ENCODE data around the gene RPP40. TPM values are rescaled to one million over a fixed set of nuclear protein-coding genes. Genes with fewer than 3 reads are reported as not detected.

The RPP40 gene
- total and polyA plus RNA-seq, 2 of the 13 experiments (the other 11 are each of a cell fraction or from before 2014, with no cell fraction given): 18.0 to 41.2 TPM

GRCh38 chr6:5003604-5004372 lies at the start of gene RPP40 (continued):
- TF ChIP-seq ZFP91 (CRISPR knock-in tag; IDR thresholded peaks at IDR 0.05; ENCODE audit: borderline replicate concordance) (peak; percentile 85), ZNF879 (CRISPR knock-in tag; IDR thresholded peaks at IDR 0.05) (no peak; the same call in 1 of the 2 replicates), IRX3 (CRISPR knock-in tag; IDR thresholded peaks at IDR 0.05; ENCODE audit: borderline replicate concordance, low read depth) (no peak), ZNF441 (CRISPR knock-in tag; IDR thresholded peaks at IDR 0.05; ENCODE audit: borderline replicate concordance) (peak; percentile 81), ARID3A (IDR thresholded peaks at IDR 0.05; ENCODE audit: low read depth, low read length) (0 out of 2 replicates have a peak, but pooled peaks have one; percentile 15), ZNF317 (CRISPR knock-in tag; IDR thresholded peaks at IDR 0.05) (peak; percentile 64; the same call in 1 of the 2 replicates), ESRRA (CRISPR knock-in tag; IDR thresholded peaks at IDR 0.05; ENCODE audit: low read depth) (peak; percentile 44; the same call in 1 of the 2 replicates), ZNF709 (CRISPR knock-in tag; IDR thresholded peaks at IDR 0.05) (peak; percentile 92), NR2F2 (IDR thresholded peaks at IDR 0.05; ENCODE audit: borderline replicate concordance, low read depth) (no peak; the same call in 1 of the 2 replicates), CSRNP1 (CRISPR knock-in tag; IDR thresholded peaks at IDR 0.05) (no peak), FOSL1 (CRISPR knock-in tag; IDR thresholded peaks at IDR 0.05; ENCODE audit: borderline replicate concordance) (peak; percentile 27; the same call in 1 of the 2 replicates), PHF21A (CRISPR knock-in tag; IDR thresholded peaks at IDR 0.05) (no peak), HIC2 (CRISPR knock-in tag; IDR thresholded peaks at IDR 0.05; ENCODE audit: low read depth) (no peak), ZNF329 (CRISPR knock-in tag; IDR thresholded peaks at IDR 0.05; ENCODE audit: low read depth) (no peak), BCLAF1 (IDR thresholded peaks at IDR 0.05) (no peak), NFRKB (IDR thresholded peaks at IDR 0.05) (no peak), ZFP90 (CRISPR knock-in tag; IDR thresholded peaks at IDR 0.05; ENCODE audit: borderline replicate concordance) (no peak; the same call in 1 of the 2 replicates), ZFP62 (CRISPR knock-in tag; IDR thresholded peaks at IDR 0.05) (0 out of 2 replicates have a peak, but pooled peaks have one; percentile 80), HOXA5 (CRISPR knock-in tag; IDR thresholded peaks at IDR 0.05) (peak; percentile 92)
